HTR-8/SVneo (cell line): Measurements from ENCODE around the gene LRRC15.

Experiments
- DNase-seq: peaks from one replicate; pipeline ENCODE4 v3.0.0; 2011; ENCODE audit warnings: low spot score, mixed read lengths; ENCODE audit not compliant: insufficient read length
- FAIRE-seq: peaks from 2 replicates; lab custom pipeline; 2011; peaks lifted over from hg19 to GRCh38; lab: Jason Lieb, UNC

Gene LRRC15

GRCh38 chr3:194322678-194323211 is 46.8 kb downstream of the LRRC15 start:
- DNase-seq: peak; percentile 81
- peak; percentile 92 for FAIRE-seq

GRCh38 chr3:194321693-194322640 is 47.6 kb downstream of the LRRC15 start:
- DNase-seq (no peak), FAIRE-seq (no peak)

GRCh38 chr3:194320744-194321243 is 48.7 kb downstream of the LRRC15 start:
- DNase-seq: no peak
- no peak for FAIRE-seq

GRCh38 chr3:194320100-194320499 is 49.4 kb downstream of the LRRC15 start:
- FAIRE-seq (no peak), DNase-seq (no peak)

GRCh38 chr3:194318511-194319161 is 50.9 kb downstream of the LRRC15 start:
- DNase-seq (no peak), FAIRE-seq (no peak)

- no peak for DNase-seq
- no peak for FAIRE-seq
Observed at GRCh38 chr3:194316918-194317317, 52.6 kb downstream of the LRRC15 start.

GRCh38 chr3:194315965-194316361 is 53.6 kb downstream of the LRRC15 start:
- no peak for DNase-seq
- FAIRE-seq: no peak

GRCh38 chr3:194315088-194315964 is 54.2 kb downstream of the LRRC15 start:
- FAIRE-seq (peak; percentile 72), DNase-seq (peak; percentile 85)

- no peak for FAIRE-seq
- DNase-seq: no peak
Observed at GRCh38 chr3:194314388-194315068, 55.0 kb downstream of the LRRC15 start.

GRCh38 chr3:194313560-194314387 is 55.8 kb downstream of the LRRC15 start:
- FAIRE-seq (no peak), DNase-seq (no peak)

GRCh38 chr3:194312743-194313281 is 56.7 kb downstream of the LRRC15 start:
- DNase-seq (no peak), FAIRE-seq (no peak)

GRCh38 chr3:194312186-194312742 is 57.3 kb downstream of the LRRC15 start:
- DNase-seq: no peak
- FAIRE-seq: no peak

GRCh38 chr3:194311000-194311399 is 58.5 kb downstream of the LRRC15 start:
- DNase-seq: no peak
- FAIRE-seq: no peak

- no peak for FAIRE-seq
Observed at GRCh38 chr3:194310060-194310835, 59.3 kb downstream of the LRRC15 start.

GRCh38 chr3:194308601-194309449 is 60.7 kb downstream of the LRRC15 start:
- no peak for DNase-seq
- no peak for FAIRE-seq

More at GRCh38 chr3:194310060-194310835, 59.3 kb downstream of the LRRC15 start:
- DNase-seq: no peak

GRCh38 chr3:194307849-194308248 is 61.7 kb downstream of the LRRC15 start:
- FAIRE-seq: no peak
- DNase-seq: no peak
